Measurements from ENCODE around the gene AUTS2.

AUTS2 gene

GRCh38 chr7:70556761-70557160, 958.5 kb downstream of the AUTS2 start:
- no peaks in the 10 kb centered on the region for H3K36me3 ChIP-seq (ENCODE audit: insufficient read depth, low read length)
- WGBS, result 91% methylated on average over 2 of the region's 2 CpGs
- no peaks in the 10 kb centered on the region for H3K4me1 ChIP-seq (ENCODE audit: insufficient read depth, low read length)
- no peak overlapping the region for H3K9ac ChIP-seq (ENCODE audit: low read depth, low read length)
- H3K27me3 ChIP-seq (ENCODE audit: insufficient read depth, low read length), result no peaks in the 10 kb centered on the region
- H3K4me3 ChIP-seq (ENCODE audit: low read length), result no peak overlapping the region
- 0 out of 2 replicates have a peak, but pooled peaks cover 5% of the 10 kb centered on the region for H3K9me3 ChIP-seq (ENCODE audit: insufficient read depth, low read depth, low read length)
- H3K27ac ChIP-seq (ENCODE audit: low read depth, low read length), result no peak overlapping the region

GRCh38 chr7:70557338-70557737, 959.1 kb downstream of the AUTS2 start:
- H3K9ac ChIP-seq (ENCODE audit: low read depth, low read length), result no peak overlapping the region
- H3K27me3 ChIP-seq (ENCODE audit: insufficient read depth, low read length), result no peaks in the 10 kb centered on the region
- H3K4me3 ChIP-seq (ENCODE audit: low read length), result no peak overlapping the region
- 92% methylated on average over 4 of the region's 4 CpGs for WGBS
- H3K27ac ChIP-seq (ENCODE audit: low read depth, low read length), result no peak overlapping the region
- H3K4me1 ChIP-seq (ENCODE audit: insufficient read depth, low read length), result no peaks in the 10 kb centered on the region
- H3K36me3 ChIP-seq (ENCODE audit: insufficient read depth, low read length), result no peaks in the 10 kb centered on the region
- 0 out of 2 replicates have a peak, but pooled peaks cover 5% of the 10 kb centered on the region for H3K9me3 ChIP-seq (ENCODE audit: insufficient read depth, low read depth, low read length)

DNA sequence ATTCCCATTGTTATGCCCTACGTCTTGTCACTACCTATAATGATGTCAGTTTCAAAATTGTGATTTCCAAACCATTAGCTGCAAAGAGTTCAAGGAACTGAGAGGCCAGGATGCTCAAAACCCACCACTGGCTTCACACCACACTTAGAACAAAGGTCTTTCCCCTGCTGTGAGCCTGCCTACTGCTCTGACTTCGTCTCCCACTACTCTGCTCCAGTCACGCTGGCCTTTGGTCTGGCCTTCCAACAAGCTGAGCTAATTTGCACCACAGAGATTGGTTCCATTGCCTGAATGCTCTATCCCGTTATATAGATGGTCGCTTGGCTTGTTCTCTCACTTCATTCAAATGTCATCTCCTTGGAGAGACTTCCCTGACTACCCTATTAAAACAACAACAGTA, 961.5 kb downstream of the AUTS2 start:
- Histone ChIP-seq H3K27me3 (ENCODE audit: insufficient read depth, low read length) (no peaks in the 10 kb centered on the region), H3K4me1 (ENCODE audit: insufficient read depth, low read length) (no peaks in the 10 kb centered on the region), H3K9ac (ENCODE audit: low read depth, low read length) (no peak overlapping the region), H3K9me3 (ENCODE audit: insufficient read depth, low read depth, low read length) (0 out of 2 replicates have a peak, but pooled peaks cover 5% of the 10 kb centered on the region), H3K27ac (ENCODE audit: low read depth, low read length) (no peak overlapping the region), H3K36me3 (ENCODE audit: insufficient read depth, low read length) (no peaks in the 10 kb centered on the region), H3K4me3 (ENCODE audit: low read length) (no peak overlapping the region)
- 77% methylated on average over 5 of the region's 5 CpGs for WGBS

GRCh38 chr7:70563960-70564359, 965.7 kb downstream of the AUTS2 start:
- Histone ChIP-seq H3K4me3 (ENCODE audit: low read length) (no peak overlapping the region), H3K27ac (ENCODE audit: low read depth, low read length) (no peak overlapping the region), H3K27me3 (ENCODE audit: insufficient read depth, low read length) (peaks cover 5% of the 10 kb centered on the region; the same call in 1 of the 2 replicates), H3K36me3 (ENCODE audit: insufficient read depth, low read length) (no peaks in the 10 kb centered on the region), H3K9ac (ENCODE audit: low read depth, low read length) (no peak overlapping the region), H3K4me1 (ENCODE audit: insufficient read depth, low read length) (no peaks in the 10 kb centered on the region; the same call in 1 of the 2 replicates), H3K9me3 (ENCODE audit: insufficient read depth, low read depth, low read length) (0 out of 2 replicates have a peak, but pooled peaks cover 1% of the 10 kb centered on the region)
- 93% methylated on average over 1 of the region's 2 CpGs for WGBS

GRCh38 chr7:70565721-70566370, 967.6 kb downstream of the AUTS2 start:
- no peaks in the 10 kb centered on the region for H3K9me3 ChIP-seq (ENCODE audit: insufficient read depth, low read depth, low read length)
- no peak overlapping the region for H3K9ac ChIP-seq (ENCODE audit: low read depth, low read length)
- no peak overlapping the region for H3K4me3 ChIP-seq (ENCODE audit: low read length)
- WGBS, result 92% methylated on average over 4 of the region's 4 CpGs
- H3K4me1 ChIP-seq (ENCODE audit: insufficient read depth, low read length), result no peaks in the 10 kb centered on the region; the same call in 1 of the 2 replicates
- no peak overlapping the region for H3K27ac ChIP-seq (ENCODE audit: low read depth, low read length)
- H3K36me3 ChIP-seq (ENCODE audit: insufficient read depth, low read length), result no peaks in the 10 kb centered on the region
- peaks cover 17% of the 10 kb centered on the region; the same call in 1 of the 2 replicates for H3K27me3 ChIP-seq (ENCODE audit: insufficient read depth, low read length)

- Histone ChIP-seq H3K27ac (ENCODE audit: low read depth, low read length) (no peak overlapping the region), H3K36me3 (ENCODE audit: insufficient read depth, low read length) (no peaks in the 10 kb centered on the region), H3K27me3 (ENCODE audit: insufficient read depth, low read length) (peaks cover 23% of the 10 kb centered on the region; the same call in 1 of the 2 replicates), H3K9me3 (ENCODE audit: insufficient read depth, low read depth, low read length) (no peaks in the 10 kb centered on the region), H3K4me1 (ENCODE audit: insufficient read depth, low read length) (peaks cover 3% of the 10 kb centered on the region), H3K9ac (ENCODE audit: low read depth, low read length) (no peak overlapping the region), H3K4me3 (ENCODE audit: low read length) (no peak overlapping the region)
- 96% methylated on average over 3 of the region's 3 CpGs for WGBS
Observed at GRCh38 chr7:70566671-70567070, 968.4 kb downstream of the AUTS2 start.

DNA sequence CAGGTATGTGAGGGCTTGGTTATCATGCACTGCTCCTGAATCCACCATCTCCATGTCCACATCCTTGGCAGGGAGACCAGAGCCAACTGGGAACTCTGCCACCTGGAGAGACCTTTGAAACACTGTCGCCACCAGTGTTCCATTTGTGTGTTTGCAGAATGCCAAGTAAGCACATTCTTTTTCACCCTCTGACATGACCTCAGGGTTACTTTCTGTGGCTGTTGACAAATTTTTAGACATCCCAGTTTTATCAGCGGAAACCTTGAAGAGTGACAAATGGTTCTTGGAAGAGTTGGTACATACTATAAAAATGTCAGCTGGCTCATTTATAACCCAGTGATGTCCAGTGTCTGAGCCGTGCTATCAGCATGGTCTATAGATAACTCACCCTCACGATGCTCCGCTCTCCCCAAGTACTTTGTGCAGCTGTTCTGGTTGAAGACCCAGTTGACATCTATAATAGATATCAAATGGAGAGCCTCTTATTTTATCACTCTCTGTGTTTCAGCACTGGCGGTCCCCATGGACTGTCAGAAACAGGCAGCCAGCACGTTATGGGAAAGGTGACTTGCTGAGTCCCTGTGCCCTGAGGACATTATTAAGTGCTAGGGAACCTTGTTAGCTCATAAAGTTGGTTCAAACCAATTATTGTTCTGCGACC, 970.5 kb downstream of the AUTS2 start:
- Histone ChIP-seq H3K27me3 (ENCODE audit: insufficient read depth, low read length) (peaks cover 23% of the 10 kb centered on the region; the same call in 1 of the 2 replicates), H3K36me3 (ENCODE audit: insufficient read depth, low read length) (no peaks in the 10 kb centered on the region), H3K4me1 (ENCODE audit: insufficient read depth, low read length) (peaks cover 12% of the 10 kb centered on the region), H3K9me3 (ENCODE audit: insufficient read depth, low read depth, low read length) (no peaks in the 10 kb centered on the region), H3K27ac (ENCODE audit: low read depth, low read length) (no peak overlapping the region), H3K9ac (ENCODE audit: low read depth, low read length) (no peak overlapping the region), H3K4me3 (ENCODE audit: low read length) (no peak overlapping the region)
- 92% methylated on average over 8 of the region's 8 CpGs for WGBS

DNA sequence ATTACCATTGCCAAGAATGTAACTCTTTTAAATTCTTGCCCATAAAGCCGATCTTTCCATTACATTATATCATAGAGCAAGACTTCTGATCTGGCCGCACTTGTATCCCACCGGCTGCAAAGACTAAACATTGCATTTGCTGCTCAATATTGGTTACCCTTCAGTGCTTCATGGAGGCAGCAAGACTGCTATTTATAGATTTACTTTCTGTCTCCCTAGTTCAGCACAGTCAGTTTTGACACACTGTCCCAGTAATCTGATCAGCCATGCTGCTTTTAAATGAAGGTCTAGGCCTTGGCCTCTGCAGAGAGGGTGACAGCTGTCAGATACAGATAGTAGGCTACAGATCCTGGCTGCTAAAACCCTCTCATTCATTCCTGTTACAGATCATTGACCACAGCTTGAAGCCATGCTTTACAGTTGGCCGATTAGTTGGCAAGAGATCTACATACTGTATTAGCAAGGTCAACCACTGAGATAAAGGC, 971.1 kb downstream of the AUTS2 start:
- Histone ChIP-seq H3K27me3 (ENCODE audit: insufficient read depth, low read length) (peaks cover 23% of the 10 kb centered on the region; the same call in 1 of the 2 replicates), H3K4me1 (ENCODE audit: insufficient read depth, low read length) (peaks cover 18% of the 10 kb centered on the region), H3K27ac (ENCODE audit: low read depth, low read length) (no peak overlapping the region), H3K36me3 (ENCODE audit: insufficient read depth, low read length) (no peaks in the 10 kb centered on the region), H3K9me3 (ENCODE audit: insufficient read depth, low read depth, low read length) (no peaks in the 10 kb centered on the region), H3K9ac (ENCODE audit: low read depth, low read length) (no peak overlapping the region), H3K4me3 (ENCODE audit: low read length) (no peak overlapping the region)
- 93% methylated on average over 4 of the region's 4 CpGs for WGBS

DNA sequence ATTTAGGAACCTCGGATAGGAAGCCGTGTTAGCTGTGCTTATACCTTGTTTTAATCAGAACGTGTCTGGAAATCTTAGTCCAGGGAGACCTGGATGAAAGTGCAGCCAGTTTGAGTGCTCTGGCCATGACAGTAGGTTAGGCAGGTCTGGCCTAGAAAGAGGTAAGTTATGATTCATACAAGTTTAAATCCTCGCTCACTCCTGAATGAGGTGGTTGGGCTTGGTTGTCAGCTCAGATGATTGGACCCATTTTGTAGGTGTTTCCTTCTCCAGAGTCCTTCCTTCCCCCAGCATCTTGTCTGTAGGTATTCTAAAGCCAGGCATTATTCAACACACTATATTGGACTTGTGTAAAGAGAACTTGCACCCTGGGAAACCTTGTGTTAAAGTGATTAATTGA, 971.8 kb downstream of the AUTS2 start:
- no peak overlapping the region for H3K27ac ChIP-seq (ENCODE audit: low read depth, low read length)
- H3K4me1 ChIP-seq (ENCODE audit: insufficient read depth, low read length), result peaks cover 24% of the 10 kb centered on the region
- H3K4me3 ChIP-seq (ENCODE audit: low read length), result no peak overlapping the region
- H3K27me3 ChIP-seq (ENCODE audit: insufficient read depth, low read length), result peaks cover 23% of the 10 kb centered on the region; the same call in 1 of the 2 replicates
- whole genome bisulfite sequencing, result 96% methylated on average over 4 of the region's 4 CpGs
- no peaks in the 10 kb centered on the region for H3K9me3 ChIP-seq (ENCODE audit: insufficient read depth, low read depth, low read length)
- no peak overlapping the region for H3K9ac ChIP-seq (ENCODE audit: low read depth, low read length)
- H3K36me3 ChIP-seq (ENCODE audit: insufficient read depth, low read length), result no peaks in the 10 kb centered on the region

DNA sequence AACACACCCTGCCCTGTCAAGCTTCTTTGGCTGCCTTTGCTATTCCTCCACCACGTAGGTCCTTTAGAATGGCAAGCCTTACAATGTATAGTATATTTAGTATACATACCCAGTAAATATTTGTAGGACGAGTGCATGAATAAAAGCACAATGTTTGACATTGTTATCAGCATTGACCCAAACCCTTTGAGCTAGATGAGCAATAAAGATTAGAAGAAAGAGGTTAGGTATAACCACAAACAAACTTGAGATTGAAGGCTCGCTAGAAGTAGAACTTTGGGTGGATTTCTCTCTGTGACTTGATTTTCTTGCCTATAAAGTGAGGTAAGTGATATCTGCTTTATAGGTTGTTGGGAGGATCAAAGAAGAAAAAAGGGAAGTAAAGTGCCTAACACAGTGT, 972.7 kb downstream of the AUTS2 start:
- Histone ChIP-seq H3K4me3 (ENCODE audit: low read length) (no peak overlapping the region), H3K9ac (ENCODE audit: low read depth, low read length) (no peak overlapping the region), H3K27me3 (ENCODE audit: insufficient read depth, low read length) (peaks cover 23% of the 10 kb centered on the region; the same call in 1 of the 2 replicates), H3K4me1 (ENCODE audit: insufficient read depth, low read length) (peaks cover 24% of the 10 kb centered on the region), H3K9me3 (ENCODE audit: insufficient read depth, low read depth, low read length) (no peaks in the 10 kb centered on the region), H3K36me3 (ENCODE audit: insufficient read depth, low read length) (no peaks in the 10 kb centered on the region), H3K27ac (ENCODE audit: low read depth, low read length) (no peak overlapping the region)
- WGBS, result 94% methylated on average over 2 of the region's 3 CpGs

DNA sequence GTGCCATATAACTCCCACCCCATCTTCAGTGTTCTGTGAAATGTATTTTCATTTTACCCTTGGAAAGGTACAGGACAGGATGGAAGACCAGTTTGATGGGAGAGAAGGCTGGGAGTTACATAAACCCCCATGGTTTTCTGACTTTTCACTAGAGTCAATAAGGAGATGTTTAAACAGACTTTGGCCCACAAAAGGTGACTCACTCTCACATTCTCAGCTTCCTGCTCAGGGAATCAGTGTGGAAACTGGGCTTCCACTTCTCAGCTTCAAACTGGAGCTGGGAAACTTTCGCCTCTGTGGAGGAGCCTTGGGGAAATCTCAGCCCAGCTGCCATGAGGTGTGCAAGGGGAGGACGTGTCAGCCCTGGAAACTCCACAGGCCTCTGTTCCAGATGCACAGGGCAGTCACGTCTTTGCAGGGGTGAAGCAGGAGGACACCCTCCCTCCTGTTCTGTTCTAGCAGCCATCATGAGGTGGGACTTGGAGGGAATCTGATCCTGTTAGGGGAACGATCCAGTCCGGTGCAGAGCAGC, 973.2 kb downstream of the AUTS2 start:
- H3K4me1 ChIP-seq (ENCODE audit: insufficient read depth, low read length), result peaks cover 24% of the 10 kb centered on the region
- H3K36me3 ChIP-seq (ENCODE audit: insufficient read depth, low read length), result no peaks in the 10 kb centered on the region
- no peak overlapping the region for H3K9ac ChIP-seq (ENCODE audit: low read depth, low read length)
- H3K9me3 ChIP-seq (ENCODE audit: insufficient read depth, low read depth, low read length), result no peaks in the 10 kb centered on the region
- WGBS, result 92% methylated on average over 5 of the region's 5 CpGs
- H3K27me3 ChIP-seq (ENCODE audit: insufficient read depth, low read length), result peaks cover 23% of the 10 kb centered on the region; the same call in 1 of the 2 replicates
- no peak overlapping the region for H3K4me3 ChIP-seq (ENCODE audit: low read length)
- H3K27ac ChIP-seq (ENCODE audit: low read depth, low read length), result no peak overlapping the region
